Activated naive CD8-positive, alpha-beta T cell treated with anti-CD3 and anti-CD28 coated beads for 36 hours (primary cell): ENCODE data around the gene LCN9. TPM values are rescaled to one million over a fixed set of nuclear protein-coding genes. Genes with fewer than 3 reads are reported as not detected.
"Not testable (repeated sequence)": the region's sequence is repeated elsewhere in the genome, so short reads cannot be mapped to it uniquely, and the experiment has no call there.

Source experiments
- DNase-seq: peaks from one replicate; pipeline ENCODE4 v3.0.0; 2021
- H3K27ac Mint-ChIP-seq: one replicate; pipeline ENCODE4 v1.8.0; 2022; ENCODE audit warnings: mild to moderate bottlenecking, moderate library complexity, mixed read lengths
- H3K27me3 Mint-ChIP-seq: one replicate; pipeline ENCODE4 v1.8.0; 2022; ENCODE audit warnings: mild to moderate bottlenecking, mixed read lengths
- H3K36me3 Mint-ChIP-seq: one replicate; pipeline ENCODE4 v1.8.0; 2021; ENCODE audit warnings: mild to moderate bottlenecking, mixed read lengths
- H3K4me1 Mint-ChIP-seq: one replicate; pipeline ENCODE4 v1.8.0; 2021; ENCODE audit warnings: mixed read lengths
- H3K4me3 Mint-ChIP-seq: one replicate; pipeline ENCODE4 v1.8.0; 2022; ENCODE audit warnings: mild to moderate bottlenecking, moderate library complexity, mixed read lengths
- H3K9me3 Mint-ChIP-seq: one replicate; pipeline ENCODE4 v1.8.0; 2022; ENCODE audit warnings: mixed read lengths
- total RNA-seq, 2 experiments: library from RNA; stranded (reverse); gene quantifications; one replicate each; pipeline ENCODE4 v1.2.3, GENCODE V29; 2021

Gene LCN9
- total RNA-seq, 2 experiments from 2014 or later, result not detected

- peaks cover 6% of the 10 kb centered on the region for H3K9me3 Mint-ChIP-seq
- DNase-seq, result no peak
- peaks cover 29% of the 10 kb centered on the region for H3K27me3 Mint-ChIP-seq
These were observed 30.3 kb upstream of the LCN9 start for GRCh38 chr9:135632841-135633240.

GRCh38 chr9:135636930-135637530 is 26.1 kb upstream of the LCN9 start:
- not testable (repeated sequence) for H3K27ac Mint-ChIP-seq, H3K36me3 Mint-ChIP-seq, H3K4me1 Mint-ChIP-seq, H3K4me3 Mint-ChIP-seq, DNase-seq, H3K9me3 Mint-ChIP-seq
- H3K27me3 Mint-ChIP-seq, result peaks cover 38% of the 10 kb centered on the region

More at GRCh38 chr9:135632841-135633240, 30.3 kb upstream of the LCN9 start:
- H3K4me1 Mint-ChIP-seq, result no peaks in the 10 kb centered on the region
- no peaks in the 10 kb centered on the region for H3K36me3 Mint-ChIP-seq
- H3K4me3 Mint-ChIP-seq, result no peak overlapping the region
- H3K27ac Mint-ChIP-seq, result no peak overlapping the region

GRCh38 chr9:135639196-135639595 is 23.9 kb upstream of the LCN9 start, which contains the start of gene GLT6D1:
Gene GLT6D1 (minus strand): TSS chr9:135639540. CDS start chr9:135639187, 353 bp downstream.
- Mint-ChIP-seq H3K9me3 (peaks cover 9% of the 10 kb centered on the region), H3K4me3 (no peak within 1 kb of the TSS), H3K27ac (no peak within 1 kb of the TSS), H3K4me1 (no peaks in the 10 kb centered on the region), H3K27me3 (peaks cover 39% of the 10 kb centered on the region), H3K36me3 (no peaks in the 10 kb centered on the region)
- no peak for DNase-seq

- Mint-ChIP-seq H3K27me3 (peaks cover 24% of the 10 kb centered on the region), H3K4me3 (no peak overlapping the region), H3K36me3 (no peaks in the 10 kb centered on the region), H3K27ac (no peak overlapping the region), H3K9me3 (peaks cover 22% of the 10 kb centered on the region), H3K4me1 (no peaks in the 10 kb centered on the region)
- no peak for DNase-seq
These were observed 22.1 kb upstream of the LCN9 start for GRCh38 chr9:135641047-135641446.

- no peak overlapping the region for H3K27ac Mint-ChIP-seq
- peaks cover 23% of the 10 kb centered on the region for H3K9me3 Mint-ChIP-seq
- H3K36me3 Mint-ChIP-seq, result no peaks in the 10 kb centered on the region
- no peaks in the 10 kb centered on the region for H3K4me1 Mint-ChIP-seq
- no peak overlapping the region for H3K4me3 Mint-ChIP-seq
- DNase-seq, result no peak
- H3K27me3 Mint-ChIP-seq, result peaks cover 18% of the 10 kb centered on the region
These were observed 21.4 kb upstream of the LCN9 start for GRCh38 chr9:135641745-135642144.

- no peak for DNase-seq
- H3K36me3 Mint-ChIP-seq, result no peaks in the 10 kb centered on the region
- no peak overlapping the region for H3K4me3 Mint-ChIP-seq
- peaks cover 9% of the 10 kb centered on the region for H3K27me3 Mint-ChIP-seq
- no peak overlapping the region for H3K27ac Mint-ChIP-seq
- peaks cover 46% of the 10 kb centered on the region for H3K9me3 Mint-ChIP-seq
- H3K4me1 Mint-ChIP-seq, result no peaks in the 10 kb centered on the region
These were observed 18.4 kb upstream of the LCN9 start for GRCh38 chr9:135644631-135645218.

GRCh38 chr9:135647884-135648283 is 15.2 kb upstream of the LCN9 start:
- no peak for DNase-seq
- no peaks in the 10 kb centered on the region for H3K4me1 Mint-ChIP-seq
- H3K4me3 Mint-ChIP-seq, result no peak overlapping the region
- peaks cover 50% of the 10 kb centered on the region for H3K9me3 Mint-ChIP-seq
- peaks cover 3% of the 10 kb centered on the region for H3K36me3 Mint-ChIP-seq
- H3K27me3 Mint-ChIP-seq, result peaks cover 6% of the 10 kb centered on the region
- H3K27ac Mint-ChIP-seq, result no peak overlapping the region

- H3K9me3 Mint-ChIP-seq, result peaks cover 46% of the 10 kb centered on the region
- no peak overlapping the region for H3K4me3 Mint-ChIP-seq
- H3K27me3 Mint-ChIP-seq, result peaks cover 6% of the 10 kb centered on the region
- H3K36me3 Mint-ChIP-seq, result peaks cover 3% of the 10 kb centered on the region
- no peak overlapping the region for H3K27ac Mint-ChIP-seq
- H3K4me1 Mint-ChIP-seq, result no peaks in the 10 kb centered on the region
- DNase-seq, result no peak
These were observed 14.4 kb upstream of the LCN9 start for GRCh38 chr9:135648494-135649410.

- no peak for DNase-seq
- peaks cover 12% of the 10 kb centered on the region for H3K27me3 Mint-ChIP-seq
- H3K4me3 Mint-ChIP-seq, result no peak overlapping the region
- H3K36me3 Mint-ChIP-seq, result peaks cover 3% of the 10 kb centered on the region
- H3K9me3 Mint-ChIP-seq, result peaks cover 40% of the 10 kb centered on the region
- no peak overlapping the region for H3K27ac Mint-ChIP-seq
- H3K4me1 Mint-ChIP-seq, result no peaks in the 10 kb centered on the region
These were observed 13.6 kb upstream of the LCN9 start for GRCh38 chr9:135649508-135649907.

- H3K27ac Mint-ChIP-seq, result no peak overlapping the region
- H3K9me3 Mint-ChIP-seq, result peaks cover 32% of the 10 kb centered on the region
- peaks cover 3% of the 10 kb centered on the region for H3K36me3 Mint-ChIP-seq
- H3K4me3 Mint-ChIP-seq, result no peak overlapping the region
- H3K27me3 Mint-ChIP-seq, result peaks cover 16% of the 10 kb centered on the region
- no peaks in the 10 kb centered on the region for H3K4me1 Mint-ChIP-seq
- no peak for DNase-seq
These were observed 12.7 kb upstream of the LCN9 start for GRCh38 chr9:135650408-135650807.

- Mint-ChIP-seq H3K4me1 (no peaks in the 10 kb centered on the region), H3K4me3 (no peak overlapping the region), H3K27me3 (peaks cover 20% of the 10 kb centered on the region), H3K27ac (no peak overlapping the region), H3K36me3 (peaks cover 2% of the 10 kb centered on the region), H3K9me3 (peaks cover 2% of the 10 kb centered on the region)
- no peak for DNase-seq
These were observed 7.8 kb upstream of the LCN9 start for GRCh38 chr9:135655317-135655716.

- Mint-ChIP-seq H3K4me1 (no peaks in the 10 kb centered on the region), H3K36me3 (no peaks in the 10 kb centered on the region), H3K27me3 (peaks cover 14% of the 10 kb centered on the region), H3K9me3 (no peaks in the 10 kb centered on the region), H3K4me3 (no peak overlapping the region), H3K27ac (no peak overlapping the region)
- DNase-seq, result no peak
These were observed 5.7 kb upstream of the LCN9 start for GRCh38 chr9:135657416-135657815.

- H3K36me3 Mint-ChIP-seq, result no peaks in the 10 kb centered on the region
- no peak for DNase-seq
- H3K27ac Mint-ChIP-seq, result no peak overlapping the region
- H3K4me3 Mint-ChIP-seq, result no peak overlapping the region
- no peaks in the 10 kb centered on the region for H3K4me1 Mint-ChIP-seq
- no peaks in the 10 kb centered on the region for H3K9me3 Mint-ChIP-seq
- H3K27me3 Mint-ChIP-seq, result peaks cover 11% of the 10 kb centered on the region
These were observed 3.9 kb upstream of the LCN9 start for GRCh38 chr9:135659252-135659651.

- H3K27ac Mint-ChIP-seq, result no peak overlapping the region
- H3K36me3 Mint-ChIP-seq, result no peaks in the 10 kb centered on the region
- peaks cover 5% of the 10 kb centered on the region for H3K27me3 Mint-ChIP-seq
- no peaks in the 10 kb centered on the region for H3K4me1 Mint-ChIP-seq
- H3K9me3 Mint-ChIP-seq, result no peaks in the 10 kb centered on the region
- DNase-seq, result no peak
- no peak overlapping the region for H3K4me3 Mint-ChIP-seq
These were observed 2.7 kb upstream of the LCN9 start for GRCh38 chr9:135660407-135660806.

- H3K4me1 Mint-ChIP-seq, result no peaks in the 10 kb centered on the region
- DNase-seq, result no peak
- H3K27me3 Mint-ChIP-seq, result no peaks in the 10 kb centered on the region
- no peaks in the 10 kb centered on the region for H3K36me3 Mint-ChIP-seq
- H3K4me3 Mint-ChIP-seq, result no peak overlapping the region
- H3K27ac Mint-ChIP-seq, result no peak overlapping the region
- H3K9me3 Mint-ChIP-seq, result no peaks in the 10 kb centered on the region
These were observed 1.1 kb upstream of the LCN9 start for GRCh38 chr9:135661816-135662560.
